NCI-H460 (cell line): ENCODE measurements around the gene MMP15. TPM values are rescaled to one million over a fixed set of nuclear protein-coding genes. Genes with fewer than 3 reads are reported as not detected.
"Not testable (repeated sequence)": the region's sequence is repeated elsewhere in the genome, so short reads cannot be mapped to it uniquely, and the experiment has no call there.

ENCODE experiments used
- DNase-seq: peaks from one replicate; pipeline ENCODE4 v3.0.0-alpha.2; 2016; ENCODE audit warnings: low read depth; ENCODE audit errors: extremely low read depth
- total RNA-seq: library from RNA; depleted of rRNA; stranded (reverse); fragments of >200 nt; shearing (Covaris generic); gene quantifications from 2 replicates; pipeline ENCODE4 v1.2.3, GENCODE V29; 2014

Gene MMP15
- total RNA-seq, 1 experiment from 2014 or later, result 4.0 TPM

- DNase-seq, result no peak
Measured at GRCh38 chr16:58046936-58047335, 21.4 kb downstream of the MMP15 start.

- DNase-seq, result no peak
Measured at GRCh38 chr16:58047557-58048348, 22.2 kb downstream of the MMP15 start.

- DNase-seq, result no peak
Measured at GRCh38 chr16:58048494-58049231, 23.1 kb downstream of the MMP15 start.

GRCh38 chr16:58049232-58050185, 24.0 kb downstream of the MMP15 start:
- no peak for DNase-seq

GRCh38 chr16:58051296-58051695, 25.7 kb downstream of the MMP15 start:
- no peak for DNase-seq

GRCh38 chr16:58051821-58052603, 26.5 kb downstream of the MMP15 start:
- no peak for DNase-seq

- no peak for DNase-seq
Measured at GRCh38 chr16:58053682-58054005, 28.1 kb downstream of the MMP15 start.

- DNase-seq, result no peak
Measured at GRCh38 chr16:58054289-58054688, 28.7 kb downstream of the MMP15 start.

GRCh38 chr16:58056580-58056979, 31.0 kb downstream of the MMP15 start:
- DNase-seq, result no peak

GRCh38 chr16:58057121-58057520, 31.6 kb downstream of the MMP15 start:
- no peak for DNase-seq

- no peak for DNase-seq
Measured at GRCh38 chr16:58057784-58058183, 32.2 kb downstream of the MMP15 start.

- no peak for DNase-seq
Measured at GRCh38 chr16:58062821-58063220, 37.3 kb downstream of the MMP15 start.

- no peak for DNase-seq
Measured at GRCh38 chr16:58063377-58064076, 38.0 kb downstream of the MMP15 start.

GRCh38 chr16:58070585-58070984, 45.0 kb downstream of the MMP15 start:
- DNase-seq, result no peak

- DNase-seq, result not testable (repeated sequence)
Measured at GRCh38 chr16:58072134-58072533, 46.6 kb downstream of the MMP15 start.

GRCh38 chr16:58073086-58073485, 47.5 kb downstream of the MMP15 start:
- not testable (repeated sequence) for DNase-seq

- DNase-seq, result no peak
Measured at GRCh38 chr16:58074657-58075056, 49.1 kb downstream of the MMP15 start.

GRCh38 chr16:58076514-58076913, 51.0 kb downstream of the MMP15 start:
- no peak for DNase-seq

GRCh38 chr16:58077796-58078195, 52.2 kb downstream of the MMP15 start:
- no peak for DNase-seq

GRCh38 chr16:58080657-58081056, 55.1 kb downstream of the MMP15 start:
- not testable (repeated sequence) for DNase-seq
